Eye (tissue), 1 donor: ENCODE data around the gene FBN2.
"Not testable (repeated sequence)": the region's sequence is repeated elsewhere in the genome, so short reads cannot be mapped to it uniquely, and the experiment has no call there.

Source experiments
- DNase-seq: peaks from one replicate; pipeline ENCODE4 v3.0.0-alpha.2; 2015

Gene FBN2

DNA sequence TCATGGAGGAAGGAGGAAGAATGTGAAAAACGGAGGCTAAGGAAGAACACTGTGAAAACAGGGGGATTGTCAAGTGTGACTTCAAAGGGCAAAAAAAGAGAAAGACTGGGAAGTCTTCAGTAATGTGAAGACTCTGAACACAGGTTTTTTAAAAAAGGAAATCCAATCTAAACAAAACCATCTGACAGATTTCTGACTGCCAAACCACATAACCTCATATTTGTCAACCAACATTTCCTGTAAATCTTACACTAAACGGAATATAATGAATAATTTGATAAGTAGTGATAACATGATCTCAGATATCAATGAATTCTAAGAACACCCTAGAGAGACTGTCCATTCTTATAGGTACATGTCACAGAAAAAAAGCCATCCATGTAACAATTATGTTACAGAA lies 124.7 kb downstream of the FBN2 start:
- peak; percentile 20 for DNase-seq

DNA sequence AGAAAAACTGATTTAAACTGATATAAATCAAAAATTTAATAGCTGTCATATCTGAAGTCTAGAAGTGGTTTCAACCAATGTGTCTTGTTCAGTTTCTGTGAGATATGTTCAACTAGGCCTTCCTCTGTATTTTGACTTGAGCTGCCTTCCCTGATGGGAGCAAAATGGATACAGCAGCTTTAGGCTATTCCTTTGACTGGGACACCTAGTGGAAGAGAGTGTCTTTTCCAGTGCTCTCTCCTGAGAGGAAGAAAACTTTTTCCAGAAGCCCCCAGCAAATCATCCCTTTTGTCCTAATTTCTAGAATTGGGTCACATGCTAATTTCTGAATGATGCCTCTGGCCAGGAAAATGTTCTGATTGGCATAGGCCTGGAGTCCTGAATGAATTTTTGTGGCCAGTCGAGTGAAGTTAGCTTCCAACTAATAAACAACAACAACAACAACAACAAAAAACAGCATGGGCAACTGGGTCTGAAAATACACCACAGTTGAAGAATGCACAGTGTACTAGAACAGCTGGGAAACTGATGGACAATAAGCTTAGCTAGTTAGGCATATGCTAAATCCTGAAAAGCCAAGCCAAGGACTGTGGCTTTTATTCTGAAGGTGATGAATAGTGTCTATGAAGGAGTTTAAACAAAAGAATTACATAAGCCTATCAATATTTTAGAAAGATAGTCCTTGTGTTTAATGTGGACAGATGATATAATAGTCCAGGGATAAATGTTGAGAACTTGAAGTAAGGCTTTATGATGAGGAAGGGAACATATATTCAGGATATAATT lies 125.7 kb downstream of the FBN2 start:
- DNase-seq = no peak

DNA sequence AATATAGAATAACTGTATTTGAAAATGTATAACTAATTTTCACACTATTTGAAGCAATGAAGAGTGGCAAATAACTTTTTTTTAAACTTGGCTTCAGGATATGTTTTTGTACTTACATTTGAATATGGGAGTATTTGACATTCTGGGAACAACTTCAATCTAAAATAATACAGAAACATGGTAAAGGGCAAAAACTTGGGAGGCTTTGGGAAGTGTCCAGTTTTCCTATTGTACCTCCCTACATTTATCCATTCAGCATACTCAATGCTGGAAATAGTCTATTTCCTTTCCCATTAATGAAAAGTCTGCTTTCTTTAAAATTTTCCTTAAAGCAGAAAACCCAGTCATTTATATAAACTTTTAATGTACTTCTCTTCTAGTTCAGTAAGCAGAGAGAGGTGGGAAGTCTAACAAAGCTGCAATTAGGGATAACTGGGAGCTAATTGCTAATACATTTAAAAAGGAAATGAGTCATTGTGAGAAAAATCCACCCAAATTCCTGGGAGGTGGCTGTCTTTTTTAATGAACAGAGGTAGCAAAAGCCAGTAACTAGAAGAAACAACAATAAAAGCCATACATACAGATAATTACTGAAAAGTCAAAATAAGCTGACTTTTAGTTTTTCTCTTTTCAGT lies 128.8 kb downstream of the FBN2 start:
- peak; percentile 28 for DNase-seq

DNA sequence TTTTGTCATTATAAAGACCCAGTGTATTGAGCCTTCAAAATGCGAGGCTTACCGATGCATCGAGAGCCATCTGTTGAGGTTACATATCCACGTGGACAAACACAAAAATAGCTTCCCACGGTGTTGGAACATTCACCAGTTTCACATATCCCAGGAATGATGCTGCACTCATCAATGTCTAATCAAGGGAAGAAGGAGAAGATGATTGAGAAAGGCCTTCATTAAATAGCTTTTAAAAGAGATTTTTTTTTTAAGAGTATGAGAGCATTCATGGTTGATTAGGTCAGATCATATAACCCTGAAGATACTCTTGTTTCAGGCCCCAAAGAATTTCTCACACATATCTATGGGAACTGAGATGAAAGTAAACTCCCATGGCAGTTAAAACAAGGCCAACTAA lies 129.4 kb downstream of the FBN2 start:
- peak; percentile 36 for DNase-seq

DNA sequence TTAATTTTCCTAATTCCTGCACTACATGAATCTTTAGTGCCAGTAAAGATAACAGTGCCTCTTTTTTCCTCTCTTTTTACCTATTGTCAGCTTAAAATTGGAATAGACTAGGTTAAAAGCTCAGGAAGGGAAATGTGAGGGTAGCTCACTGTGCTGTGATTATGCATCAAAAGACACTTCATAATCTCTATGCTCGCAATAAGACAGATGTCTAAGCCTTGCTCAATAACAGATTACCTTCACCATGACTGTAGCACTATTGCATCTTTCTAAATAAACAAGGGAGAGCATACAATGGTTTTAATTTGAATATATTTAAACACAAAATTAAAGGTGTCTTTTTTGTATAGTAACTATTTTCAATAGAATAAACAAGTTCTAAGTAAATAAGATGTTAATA lies 130.1 kb downstream of the FBN2 start:
- DNase-seq = no peak

DNA sequence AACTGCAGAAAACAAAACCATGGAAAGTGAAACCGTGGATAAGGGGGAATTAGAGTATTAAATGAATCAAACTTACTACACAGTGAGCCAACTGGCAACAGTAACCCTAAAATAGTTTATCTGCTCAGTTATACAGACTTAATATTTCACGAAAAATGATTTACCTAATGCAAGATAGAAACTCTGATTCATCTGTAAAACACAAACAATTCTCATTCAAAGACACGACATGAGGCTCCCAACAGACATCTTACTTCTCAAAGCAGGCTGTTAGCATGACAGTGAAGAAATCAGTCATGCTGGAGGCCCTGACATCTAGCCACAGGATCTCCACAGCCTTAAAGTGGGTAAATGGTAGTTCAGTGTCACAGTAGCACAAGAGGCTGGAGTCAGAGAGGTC lies 131.2 kb downstream of the FBN2 start:
- no peak for DNase-seq

DNA sequence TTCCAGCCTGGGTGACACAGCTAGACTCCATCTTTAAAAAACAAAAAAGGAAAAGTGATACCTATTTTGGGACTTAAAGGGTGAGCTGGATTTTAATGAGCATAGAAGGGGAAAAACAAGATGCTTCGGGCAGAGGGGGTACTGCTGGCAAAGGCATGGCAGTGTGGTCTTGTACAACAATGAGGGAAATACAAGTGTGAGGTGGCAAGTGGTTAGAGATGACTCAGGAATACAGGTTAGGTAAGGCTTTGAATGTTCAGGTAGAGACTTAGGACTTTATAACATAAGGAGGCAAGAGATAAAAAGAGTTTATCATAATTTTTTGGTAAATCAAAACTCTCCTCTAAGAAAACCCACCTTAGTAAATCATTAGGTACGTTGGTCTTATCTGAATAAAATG lies 132.9 kb downstream of the FBN2 start:
- no peak for DNase-seq

DNA sequence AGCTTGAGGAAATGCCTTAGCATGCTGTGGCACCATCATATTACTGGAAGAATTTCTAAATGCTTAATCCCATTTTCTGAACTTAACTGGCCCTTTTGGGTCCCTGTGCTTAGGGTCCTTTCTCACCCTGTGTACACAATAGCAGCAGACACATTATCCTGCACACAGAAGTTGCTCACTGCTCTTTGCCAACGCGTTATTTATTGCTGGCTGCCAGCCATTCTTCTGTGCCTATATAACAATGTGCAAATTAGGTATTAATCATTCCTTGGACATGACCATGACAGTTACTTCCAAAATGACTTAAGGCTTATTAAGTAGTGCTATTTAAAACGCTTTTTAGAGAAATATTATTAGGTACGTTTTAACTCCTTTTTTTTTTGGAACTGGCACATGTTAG lies 134.7 kb downstream of the FBN2 start:
- no peak for DNase-seq

DNA sequence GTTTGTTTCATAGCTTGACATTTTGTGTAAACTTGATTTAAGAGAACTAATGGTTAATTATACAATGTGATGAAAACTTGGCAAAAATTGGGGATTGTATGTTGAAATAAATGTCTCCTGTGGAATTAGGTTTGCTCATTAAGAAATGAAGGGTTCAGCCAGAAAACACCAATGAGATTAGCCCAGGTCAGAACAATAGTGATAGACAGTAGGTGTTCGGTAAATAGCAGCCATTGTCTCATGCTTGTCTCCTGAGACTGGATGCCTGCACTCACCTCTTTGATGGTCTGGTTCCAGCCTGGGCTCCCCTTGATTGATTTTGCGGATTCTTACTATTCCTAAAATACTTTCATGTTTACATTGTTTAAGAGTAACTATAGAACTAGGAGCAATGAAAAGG lies 135.5 kb downstream of the FBN2 start:
- no peak for DNase-seq

DNA sequence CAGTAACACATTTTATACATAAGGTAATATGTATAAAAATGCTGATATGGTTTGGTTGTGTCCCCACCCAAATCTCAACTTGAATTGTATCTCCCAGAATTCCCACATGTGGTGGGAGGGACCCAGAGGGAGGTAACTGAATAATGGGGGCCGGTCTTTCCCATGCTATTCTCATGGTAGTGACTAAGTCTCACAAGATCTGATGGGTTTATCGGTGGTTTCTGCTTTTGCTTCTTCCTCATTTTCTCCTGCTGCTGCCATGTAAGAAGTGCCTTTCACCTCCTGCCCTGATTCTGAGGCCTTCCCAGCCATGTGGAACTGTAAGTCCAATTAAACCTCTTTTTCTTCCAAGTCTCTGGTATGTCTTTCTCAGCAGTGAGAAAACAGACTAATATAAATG lies 137.3 kb downstream of the FBN2 start:
- not testable (repeated sequence) for DNase-seq

DNA sequence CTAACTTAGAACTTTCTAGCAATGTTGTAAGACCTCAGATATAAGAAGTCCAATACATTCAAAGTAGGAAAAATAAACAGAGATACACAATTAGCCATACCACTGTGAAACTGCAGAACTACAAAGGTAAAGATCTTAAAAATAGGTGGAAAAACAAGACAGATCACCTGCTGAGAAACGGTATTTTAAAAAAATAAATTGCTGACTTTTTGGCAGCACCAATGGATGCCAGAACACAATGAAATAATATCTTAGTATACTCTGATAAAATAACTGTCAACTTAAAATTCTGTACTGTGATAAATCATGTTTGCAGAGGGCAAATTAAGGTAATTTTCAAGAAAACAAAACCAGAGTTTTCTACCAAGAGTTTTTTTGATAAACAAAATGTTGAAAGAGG lies 138.9 kb downstream of the FBN2 start:
- DNase-seq = no peak

DNA sequence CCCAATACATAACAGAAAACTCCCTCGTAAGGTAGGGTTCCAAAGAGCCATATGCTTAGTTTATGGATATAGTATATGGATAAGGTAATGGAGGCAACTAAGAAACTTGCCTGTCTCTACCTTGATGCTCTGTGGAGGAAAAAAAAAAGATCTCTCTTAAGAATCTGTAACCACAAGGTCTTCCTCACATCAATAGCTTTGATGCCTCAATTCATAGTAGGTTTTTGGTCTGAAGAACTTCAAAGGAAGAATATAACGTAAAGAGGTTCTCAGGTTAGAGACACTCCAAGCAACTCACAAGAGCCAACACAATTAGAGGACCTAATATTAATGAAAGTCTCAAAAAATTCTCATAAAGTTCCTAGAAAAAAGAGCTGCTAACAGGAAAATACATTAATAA lies 140.2 kb downstream of the FBN2 start:
- no peak for DNase-seq

DNA sequence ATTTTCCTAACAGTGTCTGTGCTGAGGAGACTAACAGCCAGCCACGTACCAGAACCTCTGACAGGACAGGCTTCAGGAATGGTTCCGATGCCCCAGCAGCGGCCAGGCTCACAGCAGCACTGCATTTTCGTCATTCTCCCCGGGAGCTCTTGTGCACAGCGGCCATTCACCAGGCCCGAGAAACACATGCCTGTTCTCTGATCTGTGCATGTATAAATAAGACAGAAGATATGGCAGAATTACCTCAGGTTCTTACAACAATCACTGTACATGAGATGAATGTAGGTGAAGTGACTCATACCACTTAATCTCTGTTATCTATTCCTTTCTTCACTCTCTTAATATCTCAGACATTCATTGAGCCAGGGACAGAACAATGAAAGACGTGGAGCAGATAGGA lies 143.0 kb downstream of the FBN2 start:
- DNase-seq = no peak

DNA sequence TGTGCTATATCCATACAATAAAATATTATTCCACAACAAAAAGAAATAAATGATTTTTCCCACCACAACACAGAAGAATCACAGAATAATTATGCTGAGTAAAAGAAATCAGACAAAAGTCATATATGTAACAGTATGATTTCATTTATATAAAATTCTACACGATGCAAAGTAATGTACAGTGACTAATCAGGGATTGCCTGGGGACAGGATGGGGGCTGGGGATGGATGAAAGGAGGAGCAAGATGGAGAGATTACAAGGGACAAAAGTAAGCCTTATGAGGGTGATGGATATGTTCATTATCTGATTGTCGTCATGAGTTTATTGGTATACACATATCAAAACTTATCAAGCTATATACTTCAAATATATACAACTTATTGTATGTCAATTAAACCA lies 154.0 kb downstream of the FBN2 start:
- no peak for DNase-seq

DNA sequence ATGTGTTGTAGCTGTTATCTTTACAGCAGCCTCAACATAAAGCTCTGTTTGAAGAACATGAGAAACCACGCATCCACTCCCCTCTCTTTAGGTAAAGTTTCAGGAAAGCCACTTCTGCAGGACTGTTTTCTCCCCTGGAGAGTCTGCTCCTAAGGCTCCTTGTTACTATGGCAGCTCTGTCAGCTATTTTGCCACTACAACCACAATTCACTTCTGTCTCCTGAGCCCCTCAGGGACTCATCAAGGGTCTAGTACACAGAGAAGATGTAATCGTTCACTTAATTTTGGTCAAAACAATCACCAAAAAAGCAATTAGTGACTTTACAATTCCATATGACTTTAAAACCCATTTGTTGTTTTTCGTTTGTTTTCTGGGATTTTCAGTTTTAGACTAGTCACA lies 157.7 kb downstream of the FBN2 start:
- DNase-seq = no peak

DNA sequence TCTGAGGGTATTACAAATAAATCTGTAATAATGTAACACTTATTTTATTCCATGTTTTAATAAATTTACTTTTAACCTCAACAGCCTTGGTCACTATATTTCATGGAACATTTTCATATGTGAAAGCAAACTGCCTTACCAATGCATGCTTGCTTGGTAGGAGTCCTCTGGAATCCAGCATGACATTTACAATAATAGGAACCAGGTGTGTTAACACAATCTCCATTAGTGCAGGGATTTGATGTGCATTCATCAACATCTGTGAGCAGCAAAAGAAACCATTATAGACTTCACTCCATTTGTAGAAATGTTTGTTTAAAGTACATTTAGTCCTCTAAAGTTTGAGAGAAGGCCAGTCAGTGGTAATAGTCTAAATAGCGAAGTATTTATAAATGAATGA lies 159.4 kb downstream of the FBN2 start:
- DNase-seq = peak; percentile 43

DNA sequence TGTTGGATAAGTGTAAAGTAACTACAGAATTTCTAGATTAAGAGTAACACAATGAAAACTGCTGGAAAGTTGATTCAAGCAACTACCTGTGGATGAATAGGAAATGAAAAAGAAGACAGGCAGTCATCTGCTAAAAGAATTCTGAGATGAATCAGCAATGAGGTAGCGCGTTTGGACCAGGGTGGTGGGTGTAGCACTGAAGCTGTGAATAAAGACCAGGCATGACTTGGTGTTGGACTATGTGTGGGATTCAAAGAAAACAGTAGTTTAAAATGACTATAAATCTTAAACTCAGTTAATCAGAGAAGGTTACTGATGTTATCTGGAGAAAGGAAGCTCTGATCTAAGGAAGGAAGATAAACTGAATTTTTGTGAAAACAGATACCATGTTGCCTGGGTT lies 159.8 kb downstream of the FBN2 start:
- no peak for DNase-seq

DNA sequence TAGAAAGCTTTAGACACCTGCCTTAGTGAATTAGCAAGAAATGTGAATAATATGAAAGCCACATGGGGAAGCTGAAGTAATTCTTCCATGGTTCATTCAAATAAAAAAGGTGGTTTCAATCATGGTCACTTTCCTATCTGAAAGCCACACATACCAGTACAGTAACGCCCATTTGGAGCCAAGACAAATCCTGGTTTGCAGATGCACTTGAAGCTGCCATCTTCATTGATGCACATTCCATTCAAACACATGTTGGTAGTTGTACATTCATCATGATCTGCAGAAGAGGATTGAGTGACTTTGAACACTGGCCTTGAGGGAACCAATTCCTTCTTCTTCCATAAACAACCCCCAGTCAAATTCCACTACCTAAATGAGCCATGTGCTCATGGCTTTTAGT lies 161.5 kb downstream of the FBN2 start:
- no peak for DNase-seq

DNA sequence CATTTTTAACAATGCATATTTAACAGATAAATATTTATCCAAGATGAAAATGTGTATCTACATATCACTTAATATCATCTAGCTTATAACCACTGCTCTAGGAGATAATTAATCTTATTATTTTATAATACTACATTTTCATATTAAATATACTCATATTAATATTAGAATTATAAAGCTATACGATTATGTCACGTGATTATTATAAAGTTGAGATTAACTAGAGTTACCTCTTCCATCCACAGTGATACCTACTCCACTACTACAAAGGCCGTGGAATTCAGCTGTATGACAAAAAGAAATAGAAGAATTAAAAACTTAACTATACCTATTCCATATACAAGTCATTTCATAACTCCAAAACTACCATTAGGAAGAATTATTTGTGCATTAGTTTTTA lies 171.9 kb downstream of the FBN2 start:
- DNase-seq = no peak

DNA sequence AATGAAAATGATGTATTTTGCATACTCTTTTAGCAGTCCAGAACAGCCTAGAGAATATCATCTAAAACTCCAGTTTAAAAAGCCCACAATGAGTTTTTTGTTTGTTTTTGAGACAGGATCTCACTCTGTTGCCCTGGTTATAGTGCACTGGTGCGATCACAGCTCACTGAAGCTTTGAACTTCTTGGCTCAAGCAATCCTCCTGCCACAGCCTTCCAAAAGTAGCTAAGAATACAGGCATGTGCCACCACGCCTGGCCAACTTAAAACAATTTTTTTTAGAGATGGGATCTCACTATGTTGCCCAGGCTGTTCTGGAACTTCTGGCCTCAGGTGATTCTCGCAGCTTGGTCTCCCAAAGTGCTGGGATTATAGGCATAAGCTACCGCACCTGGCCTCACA lies 175.7 kb downstream of the FBN2 start:
- no peak for DNase-seq

DNA sequence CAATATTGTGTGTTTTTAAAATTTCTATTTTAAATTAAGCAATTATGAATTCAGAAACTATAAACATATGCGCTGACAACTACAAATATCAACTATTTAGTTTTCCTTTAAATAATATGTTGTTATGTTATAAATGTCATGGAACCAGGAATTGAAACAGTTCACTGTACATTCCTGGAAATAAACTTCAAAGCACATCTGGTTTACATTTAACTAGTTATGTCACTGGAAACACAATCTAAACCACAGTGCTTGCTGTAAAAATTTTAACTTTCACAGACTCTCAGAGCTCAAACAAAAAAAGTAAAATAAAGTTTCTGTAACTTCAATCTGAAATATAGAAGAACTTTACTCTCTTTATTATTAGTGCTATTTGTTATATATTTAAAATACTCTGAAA lies 179.2 kb downstream of the FBN2 start:
- DNase-seq = peak; percentile 62

DNA sequence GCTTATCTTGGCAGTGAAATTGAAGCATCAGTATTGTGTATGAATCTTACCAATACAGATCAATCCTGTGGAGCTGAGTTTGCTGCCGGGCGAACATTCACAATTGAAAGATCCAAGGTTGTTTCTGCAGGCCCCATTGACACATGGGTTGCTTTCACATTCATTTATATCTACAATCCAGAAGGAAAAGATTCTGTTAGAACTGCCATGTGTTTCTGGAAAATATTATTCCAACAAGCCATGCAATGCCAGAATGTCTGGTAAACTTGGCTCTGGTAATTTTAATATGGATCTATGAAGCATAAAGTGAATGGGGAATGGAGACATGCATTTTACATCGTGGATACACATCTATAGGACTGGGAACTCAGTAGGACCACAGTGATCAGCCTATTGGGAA lies 180.8 kb downstream of the FBN2 start:
- DNase-seq = no peak

DNA sequence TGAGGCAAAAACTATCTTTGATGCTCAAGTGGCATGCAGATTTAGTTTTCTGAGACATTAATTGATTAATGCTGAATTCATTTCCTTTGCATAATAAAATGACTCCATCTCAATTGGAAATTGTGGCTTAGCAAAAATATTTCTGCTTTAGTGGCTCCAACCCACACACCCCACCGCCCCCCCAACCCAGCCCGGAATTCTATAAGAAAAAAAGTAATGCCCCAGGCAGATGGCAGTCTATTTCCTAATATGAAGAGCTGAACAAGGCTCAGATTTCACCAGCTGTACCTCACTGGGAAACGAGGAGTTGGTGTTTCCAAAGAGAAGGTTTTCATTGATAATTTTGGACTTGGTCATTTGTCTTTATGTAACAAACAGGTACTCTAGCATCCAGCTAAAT lies 182.1 kb downstream of the FBN2 start:
- DNase-seq = no peak

DNA sequence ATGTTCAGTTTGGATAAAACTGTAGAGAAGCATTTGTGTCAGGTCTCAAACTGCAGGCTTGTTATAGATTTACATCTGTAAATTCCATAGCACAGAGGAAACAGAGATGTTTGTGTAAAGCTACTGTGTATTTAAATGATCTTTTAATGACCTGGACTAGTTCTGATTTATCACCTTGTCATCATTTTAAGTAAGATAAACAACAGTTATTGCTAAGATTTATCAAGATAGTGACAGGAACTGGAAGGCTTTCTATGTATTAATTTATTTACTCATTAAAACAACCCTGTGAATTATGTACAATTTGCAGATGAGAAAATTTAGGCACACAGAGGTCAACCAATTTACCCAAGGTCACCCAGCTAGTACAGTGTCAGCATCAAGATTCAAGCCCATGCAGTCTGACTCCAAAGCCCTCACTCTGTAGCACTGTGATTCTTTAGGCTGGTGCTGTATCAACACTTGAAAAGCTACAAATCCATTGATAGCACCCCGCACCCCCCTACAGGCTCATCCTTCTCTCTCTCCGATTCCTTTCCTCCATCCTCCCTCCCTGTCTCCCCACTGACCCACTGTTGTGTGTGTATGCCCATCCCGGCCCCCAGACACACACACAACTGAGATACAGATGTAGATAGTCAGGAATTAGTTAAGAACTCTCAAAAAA lies 184.5 kb downstream of the FBN2 start:
- DNase-seq = no peak
